ENCODE results near the gene ESR1. TPM values are rescaled to one million over a fixed set of nuclear protein-coding genes. Genes with fewer than 3 reads are reported as not detected.

Gene ESR1
- total and polyA plus RNA-seq, 9 donors: 6.6 to 44.5 (median 18.5) TPM

GRCh38 chr6:151837223-151837622, 29.7 kb downstream of the ESR1 start:
- Histone ChIP-seq H3K9me3 (no peaks in the 10 kb centered on the region), H3K27me3 (no peaks in the 10 kb centered on the region), H3K4me3 (no peak overlapping the region), H3K36me3 (no peaks in the 10 kb centered on the region), H3K27ac (no peak overlapping the region), H3K4me1 (ENCODE audit: insufficient read depth) (no peaks in the 10 kb centered on the region)
- intact Hi-C loops (cut with DNase I): no loop called here
- WGBS, 3 donors: 89 to 95% (median 94%) methylated on average over 5 of the region's 5 CpGs
- TF ChIP-seq EP300 (IDR thresholded peaks at IDR 0.05) (no peak), CTCF (IDR thresholded peaks at IDR 0.05) (no peak), POLR2A (IDR thresholded peaks at IDR 0.05) (no peak)
- no peak for DNase-seq

- no peaks in the 10 kb centered on the region for H3K36me3 ChIP-seq
- WGBS, 3 donors: 90 to 98% (median 95%) methylated on average over 2 of the region's 2 CpGs
These were observed 35.3 kb downstream of the ESR1 start for GRCh38 chr6:151842816-151843215.

GRCh38 chr6:151847064-151847463, 39.6 kb downstream of the ESR1 start:
- Histone ChIP-seq H3K9me3 (no peaks in the 10 kb centered on the region), H3K36me3 (no peaks in the 10 kb centered on the region), H3K27me3 (no peaks in the 10 kb centered on the region), H3K27ac (no peak overlapping the region), H3K4me3 (no peak overlapping the region), H3K4me1 (ENCODE audit: insufficient read depth) (no peaks in the 10 kb centered on the region)
- DNase-seq: peak in 1 of 5 donors; percentile 20
- TF ChIP-seq EP300 (IDR thresholded peaks at IDR 0.05) (no peak), CTCF (IDR thresholded peaks at IDR 0.05) (no peak), POLR2A (IDR thresholded peaks at IDR 0.05) (no peak)
- WGBS, 3 donors: 0 to 2% (median 0%) methylated on average over 1 of the region's 1 CpG
- intact Hi-C loops (cut with DNase I): no loop called here

More at GRCh38 chr6:151842816-151843215, 35.3 kb downstream of the ESR1 start:
- DNase-seq: no peak
- H3K27ac ChIP-seq: no peak overlapping the region
- H3K9me3 ChIP-seq: no peaks in the 10 kb centered on the region
- intact Hi-C loops (cut with DNase I): no loop called here
- H3K27me3 ChIP-seq: no peaks in the 10 kb centered on the region
- no peaks in the 10 kb centered on the region for H3K4me1 ChIP-seq (ENCODE audit: insufficient read depth)
- H3K4me3 ChIP-seq: no peak overlapping the region
- TF ChIP-seq CTCF (IDR thresholded peaks at IDR 0.05): no peak
- no peak for TF ChIP-seq EP300 (IDR thresholded peaks at IDR 0.05)
- TF ChIP-seq POLR2A (IDR thresholded peaks at IDR 0.05): no peak

GRCh38 chr6:151850479-151851003, 43.1 kb downstream of the ESR1 start:
- TF ChIP-seq POLR2A (IDR thresholded peaks at IDR 0.05): no peak
- no peak for TF ChIP-seq CTCF (IDR thresholded peaks at IDR 0.05)
- TF ChIP-seq EP300 (IDR thresholded peaks at IDR 0.05): no peak
- H3K27me3 ChIP-seq: no peaks in the 10 kb centered on the region
- WGBS, 3 donors: 73 to 80% (median 78%) methylated on average over 5 of the region's 5 CpGs
- intact Hi-C loops (cut with DNase I): no loop called here
- H3K9me3 ChIP-seq: no peaks in the 10 kb centered on the region
- no peak overlapping the region for H3K27ac ChIP-seq
- H3K4me3 ChIP-seq: no peak overlapping the region
- no peaks in the 10 kb centered on the region for H3K36me3 ChIP-seq
- no peak for DNase-seq
- no peaks in the 10 kb centered on the region for H3K4me1 ChIP-seq (ENCODE audit: insufficient read depth)
